Measurements from ENCODE around the gene PELO.
"Not testable (repeated sequence)": the region's sequence is repeated elsewhere in the genome, so short reads cannot be mapped to it uniquely, and the experiment has no call there.

PELO gene

GRCh38 chr5:52802272-52802973 is 14.7 kb downstream of the PELO start:
- no peak for DNase-seq

DNA sequence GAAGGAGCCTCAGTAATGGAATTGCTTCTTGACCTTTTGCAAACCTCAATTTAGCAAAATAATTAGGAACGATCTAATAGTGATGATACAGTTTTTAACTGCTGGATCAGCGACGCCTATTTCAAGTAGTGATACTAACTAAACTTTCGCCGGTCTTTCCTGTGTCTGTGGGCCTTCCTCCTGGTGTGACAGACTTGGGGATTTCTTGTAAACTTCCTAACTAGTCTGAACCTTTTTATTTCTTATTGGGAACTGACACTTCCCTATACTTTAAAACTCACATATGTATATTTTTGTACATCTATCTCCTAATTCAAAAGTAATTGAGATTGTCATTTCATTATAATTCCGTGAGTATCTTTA is 15.2 kb downstream of the PELO start:
- DNase-seq: no peak

- DNase-seq: no peak
Observed at GRCh38 chr5:52804387-52804791, 16.7 kb downstream of the PELO start.

GRCh38 chr5:52804981-52805380 is 17.3 kb downstream of the PELO start:
- DNase-seq: no peak

DNA sequence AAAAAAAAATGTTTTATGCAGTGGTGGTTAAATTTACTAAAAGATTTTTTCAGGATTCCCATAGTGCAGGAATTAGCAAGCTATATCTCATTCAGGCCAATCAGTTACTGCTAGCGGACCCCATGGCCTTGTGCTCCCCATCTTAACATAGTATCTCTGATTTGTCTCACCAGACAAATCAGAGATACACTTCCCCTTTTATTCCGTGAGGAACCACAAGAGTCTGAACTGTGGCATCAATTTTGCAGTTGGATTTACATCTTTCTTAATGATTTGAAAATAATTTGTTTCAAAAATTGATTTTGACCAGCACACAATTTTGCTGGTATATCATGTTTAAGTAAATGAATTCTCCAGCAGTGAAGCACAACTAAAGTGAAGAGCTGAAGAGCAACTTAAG is 17.9 kb downstream of the PELO start:
- no peak for DNase-seq

- no peak for DNase-seq
Observed at GRCh38 chr5:52807037-52807436, 19.3 kb downstream of the PELO start.

- DNase-seq: no peak
Observed at GRCh38 chr5:52807723-52808122, 20.0 kb downstream of the PELO start.

DNA sequence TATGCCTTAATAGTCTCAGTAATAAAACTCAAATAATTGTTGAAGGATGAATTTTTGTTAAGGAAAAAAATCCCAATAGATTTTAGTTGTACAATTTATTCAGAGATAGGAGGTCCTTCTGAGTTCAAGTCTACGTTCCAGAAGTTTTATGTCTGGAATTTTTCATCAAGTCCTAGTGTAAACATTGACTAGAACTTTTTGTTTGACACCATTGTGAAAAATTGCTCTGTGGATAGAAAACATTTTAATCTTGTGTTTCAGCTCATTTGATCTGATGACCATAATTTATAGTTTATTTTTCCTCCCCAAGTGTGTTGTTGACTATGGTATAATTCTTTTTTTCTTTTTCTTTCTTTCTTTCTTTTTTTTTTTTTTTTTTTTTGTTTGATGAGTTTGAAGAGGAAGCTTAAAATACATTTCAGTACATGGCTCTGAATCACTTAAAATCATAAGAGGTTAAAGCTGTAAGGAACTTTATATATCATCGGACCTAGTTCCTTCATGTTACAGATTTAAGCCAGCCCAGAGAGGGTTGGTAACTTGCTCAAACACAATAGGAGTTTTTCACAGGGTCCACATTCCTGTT is 20.7 kb downstream of the PELO start:
- DNase-seq: no peak

DNA sequence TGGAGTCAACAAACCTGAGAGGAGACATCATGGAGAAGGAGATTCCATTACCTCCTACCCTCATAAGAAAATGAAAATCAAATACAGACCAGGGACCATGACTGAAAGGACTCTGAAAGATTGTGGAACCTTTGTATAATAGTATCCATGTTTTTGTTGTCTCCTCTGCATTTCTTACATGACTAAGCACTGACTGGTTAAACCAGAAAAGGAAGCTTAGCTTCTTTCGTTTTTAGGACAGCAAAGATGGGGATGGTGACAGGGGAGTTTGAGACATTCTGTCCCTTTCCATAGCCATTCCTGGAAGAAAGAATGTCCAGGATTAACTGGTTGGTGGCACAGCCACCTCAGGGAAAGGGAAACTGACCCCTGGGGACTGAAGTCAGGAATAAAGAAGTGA is 22.2 kb downstream of the PELO start:
- no peak for DNase-seq

GRCh38 chr5:52810426-52810825 is 22.7 kb downstream of the PELO start:
- no peak for DNase-seq

GRCh38 chr5:52811067-52811749 is 23.5 kb downstream of the PELO start:
- no peak for DNase-seq

DNA sequence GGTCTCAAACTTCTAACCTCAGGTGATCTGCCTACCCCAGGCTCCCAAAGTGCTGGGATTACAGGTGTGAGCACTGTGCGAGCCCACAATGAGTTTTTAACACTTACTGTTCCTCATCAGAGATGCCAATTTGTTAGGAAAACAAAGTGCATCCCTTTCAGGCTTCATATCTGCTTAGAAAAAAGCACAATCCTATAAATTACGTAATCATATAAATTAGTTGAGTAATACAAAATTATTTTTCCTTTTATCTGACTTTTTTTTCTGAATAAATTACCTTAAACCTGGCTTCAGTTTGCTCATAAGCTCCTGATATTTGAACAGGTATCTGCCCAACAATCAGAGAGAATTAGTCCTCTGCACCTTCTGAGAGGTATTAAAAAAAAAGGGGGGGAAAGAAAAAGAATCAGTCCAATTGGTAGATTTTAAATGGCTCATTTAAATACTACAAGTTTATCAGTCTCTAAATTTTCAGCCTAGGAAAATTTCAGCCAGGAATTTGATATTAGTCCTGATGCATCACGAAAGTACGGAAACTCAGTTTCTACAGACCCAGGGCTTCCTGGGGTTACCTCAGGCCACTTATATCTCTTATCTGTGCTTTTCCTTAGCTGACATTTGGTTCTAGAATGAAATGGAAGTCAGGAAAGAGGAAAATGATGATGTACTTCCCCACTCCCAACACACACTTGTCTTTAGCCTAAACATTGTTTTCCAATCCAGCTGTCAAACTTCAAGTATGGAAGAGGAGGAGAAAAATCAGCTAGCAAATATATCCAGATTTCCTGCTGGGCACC is 26.8 kb downstream of the PELO start:
- no peak for DNase-seq

DNA sequence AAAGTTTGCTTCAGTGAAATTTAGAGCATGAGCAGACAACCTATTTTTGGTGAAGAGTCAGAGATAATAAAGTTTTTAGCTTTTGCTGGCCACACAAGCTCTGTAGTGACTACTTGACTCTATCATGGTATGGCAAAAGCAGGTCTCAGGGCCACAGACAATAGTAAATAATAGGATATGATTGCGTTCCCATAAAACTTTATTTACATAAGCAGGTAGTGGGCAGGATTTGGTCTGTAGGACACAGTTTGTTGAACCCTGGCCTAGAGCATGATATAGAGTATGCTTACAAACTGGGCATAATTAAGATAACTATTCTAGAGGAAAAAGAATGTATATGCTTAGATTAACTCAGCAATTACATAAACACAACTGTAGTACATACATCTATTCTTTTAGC is 30.1 kb downstream of the PELO start:
- DNase-seq: no peak

DNA sequence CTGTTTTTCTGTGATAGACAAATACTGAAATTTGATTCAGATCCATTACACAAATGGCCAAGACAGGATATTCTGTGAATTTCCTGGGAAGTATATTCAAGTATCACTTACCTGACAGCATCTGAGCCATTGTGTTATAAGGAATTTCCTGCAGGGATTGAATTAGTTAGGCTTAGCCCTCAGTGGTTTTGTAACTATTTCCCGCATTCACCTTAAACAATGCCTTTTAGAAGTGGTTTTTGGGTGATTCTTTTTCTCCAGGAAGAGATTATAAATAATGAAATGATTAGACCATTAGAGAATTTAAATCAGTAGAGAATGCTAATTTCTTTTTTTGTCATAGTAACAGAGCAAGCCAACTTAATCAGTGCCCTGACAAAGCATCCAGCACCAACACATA is 30.6 kb downstream of the PELO start:
- no peak for DNase-seq

DNA sequence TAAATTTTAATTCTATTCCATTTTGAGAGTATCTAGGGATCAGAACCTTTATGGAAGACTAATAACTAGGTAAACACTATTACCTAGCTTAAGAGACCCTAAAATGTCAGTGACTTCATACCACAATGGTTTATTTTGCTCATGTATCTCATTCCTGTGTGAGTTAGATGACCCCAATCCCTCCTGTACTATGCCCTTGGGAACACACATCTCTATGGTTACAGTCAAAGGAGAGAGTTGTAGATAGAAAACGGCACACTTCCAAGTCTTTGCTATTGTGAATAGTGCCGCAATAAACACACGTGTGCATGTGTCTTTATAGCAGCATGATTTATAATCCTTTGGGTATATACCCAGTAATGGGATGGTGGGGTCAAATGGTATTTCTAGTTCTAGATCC is 31.1 kb downstream of the PELO start:
- DNase-seq: not testable (repeated sequence)

DNA sequence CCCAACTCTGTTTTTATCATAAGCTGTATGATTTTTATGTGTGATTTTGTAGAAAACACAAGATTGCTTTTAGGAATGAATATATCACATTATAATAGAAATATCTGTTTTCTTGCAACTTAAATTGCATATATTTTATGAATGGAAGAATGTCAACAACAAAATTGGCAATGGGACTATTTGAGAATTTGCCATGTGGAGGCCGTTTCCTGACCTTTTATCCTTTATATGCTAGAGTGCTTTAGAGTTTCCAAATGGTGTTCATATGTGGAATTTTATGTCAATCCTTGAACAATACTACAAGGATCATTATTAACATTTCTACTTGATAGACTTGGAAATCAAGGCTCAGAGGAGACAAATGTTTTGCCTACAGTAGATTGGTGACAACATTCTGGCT is 34.2 kb downstream of the PELO start:
- no peak for DNase-seq

DNA sequence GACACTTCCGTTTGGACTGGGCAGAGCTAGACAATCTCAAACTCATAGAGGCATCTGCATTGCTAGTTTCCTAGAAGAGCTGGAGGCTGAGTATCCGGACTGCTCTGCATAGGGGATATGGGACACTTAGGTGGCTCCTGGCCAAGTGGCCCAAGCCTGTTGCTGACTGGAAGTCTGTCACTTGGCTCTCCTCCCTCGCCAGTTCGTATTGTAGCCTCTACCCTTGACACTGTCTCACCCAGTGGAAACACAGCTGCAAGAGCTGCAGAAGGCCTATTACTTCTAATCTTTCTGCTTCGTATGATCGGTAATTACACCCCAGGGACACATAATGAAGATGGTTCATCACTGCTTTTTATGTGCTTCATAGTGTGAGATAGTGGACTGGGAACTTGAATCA is 34.7 kb downstream of the PELO start:
- DNase-seq: no peak

DNA sequence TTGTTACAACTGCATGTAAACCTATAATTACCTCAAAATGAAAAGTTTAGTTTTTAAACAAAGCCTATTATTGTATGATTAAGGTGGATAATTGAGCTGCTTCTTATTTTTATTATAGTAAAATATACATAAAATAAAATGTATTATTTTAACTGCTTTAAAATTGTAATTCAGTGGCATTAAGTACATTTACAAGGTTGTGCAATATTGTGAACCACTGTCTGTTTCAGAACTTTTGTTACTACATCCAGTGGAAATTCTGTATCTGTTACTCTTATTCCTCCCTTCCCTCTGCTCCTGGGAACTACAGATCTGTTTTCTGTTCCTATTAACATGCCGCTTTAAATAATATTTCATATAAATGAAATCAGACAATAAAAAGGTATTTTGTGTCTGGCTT is 37.1 kb downstream of the PELO start:
- DNase-seq: no peak

- no peak for DNase-seq
Observed at GRCh38 chr5:52825826-52826225, 38.1 kb downstream of the PELO start.

DNA sequence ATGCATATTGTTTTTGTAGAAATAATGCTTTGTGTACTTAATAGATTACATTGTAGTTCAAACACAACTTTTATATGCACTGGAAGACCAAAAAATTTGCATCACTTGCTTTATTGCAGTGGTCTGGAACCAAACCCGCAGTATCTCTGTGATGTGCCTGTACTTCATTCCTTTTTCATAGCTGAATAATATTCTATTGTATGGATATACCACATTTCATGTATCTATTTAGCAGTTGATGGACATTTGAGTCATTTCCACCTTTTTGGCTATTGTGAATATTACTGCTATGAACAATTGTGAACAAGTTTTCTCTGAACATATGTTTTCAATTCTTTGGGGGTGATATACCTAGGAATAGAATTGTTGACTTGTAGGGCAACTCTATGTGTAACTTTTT is 40.1 kb downstream of the PELO start:
- DNase-seq: no peak

- no peak for DNase-seq
Observed at GRCh38 chr5:52829664-52830063, 41.9 kb downstream of the PELO start.

DNA sequence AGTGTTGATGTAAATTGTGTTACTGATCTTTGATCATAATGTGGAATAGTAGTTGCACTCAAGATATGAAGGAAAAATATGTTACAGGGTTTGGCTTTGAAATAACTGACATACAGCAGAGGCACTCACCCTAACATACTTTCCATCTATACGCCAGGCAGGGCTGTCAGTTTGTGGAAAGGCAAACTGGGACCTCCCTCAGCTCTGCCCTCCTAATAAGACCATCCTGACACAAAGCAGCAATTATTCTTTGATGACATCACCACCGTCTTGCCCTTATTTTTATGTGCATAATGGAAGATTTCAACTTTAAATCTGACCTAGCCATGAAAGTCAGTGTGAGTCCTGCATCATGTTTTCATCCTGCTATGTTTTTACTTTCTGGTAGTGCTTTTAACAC is 42.9 kb downstream of the PELO start:
- DNase-seq: no peak

DNA sequence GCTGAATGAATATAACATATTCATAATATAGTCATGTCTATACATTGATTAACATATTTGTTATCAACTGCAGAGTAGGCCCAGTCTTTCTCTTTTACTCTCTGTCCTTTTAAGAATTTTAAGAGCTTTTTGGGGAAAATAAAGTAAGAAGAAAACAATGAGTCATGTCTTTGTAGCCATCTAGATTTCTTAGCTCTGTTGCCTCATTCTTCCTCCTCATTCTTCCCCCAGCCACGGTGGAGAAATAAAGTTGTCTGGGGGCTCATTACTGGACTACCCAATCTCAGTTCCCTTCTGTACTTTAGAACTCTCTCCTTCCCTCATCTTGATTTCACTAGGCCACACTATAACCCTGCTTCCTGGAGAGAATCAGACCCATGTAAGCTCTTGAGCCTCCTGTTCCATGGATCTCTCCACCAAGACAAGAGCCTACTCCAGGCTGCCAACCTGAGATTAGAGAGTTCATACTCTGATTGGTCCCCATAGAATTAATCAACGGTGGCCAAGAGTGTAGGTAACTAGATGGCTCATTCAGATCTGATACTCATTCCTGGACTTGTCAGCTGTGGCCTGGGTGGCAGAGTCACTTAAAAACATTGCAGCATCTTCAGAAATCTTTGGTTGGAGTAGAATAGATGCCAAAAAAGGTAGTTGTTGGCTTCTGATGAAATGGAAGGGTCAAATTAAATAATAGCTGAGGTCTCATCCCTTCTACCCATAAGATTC is 44.2 kb downstream of the PELO start:
- DNase-seq: no peak

Measured in activated CD4-positive, alpha-beta T cell treated with anti-CD3 and anti-CD28 coated beads for 1 hour (primary cell).